Measurements from ENCODE around the gene RNF126.
A peak's percentile ranks its signal among the peaks of the same experiment; 100 is the strongest.

The RNF126 gene

DNA sequence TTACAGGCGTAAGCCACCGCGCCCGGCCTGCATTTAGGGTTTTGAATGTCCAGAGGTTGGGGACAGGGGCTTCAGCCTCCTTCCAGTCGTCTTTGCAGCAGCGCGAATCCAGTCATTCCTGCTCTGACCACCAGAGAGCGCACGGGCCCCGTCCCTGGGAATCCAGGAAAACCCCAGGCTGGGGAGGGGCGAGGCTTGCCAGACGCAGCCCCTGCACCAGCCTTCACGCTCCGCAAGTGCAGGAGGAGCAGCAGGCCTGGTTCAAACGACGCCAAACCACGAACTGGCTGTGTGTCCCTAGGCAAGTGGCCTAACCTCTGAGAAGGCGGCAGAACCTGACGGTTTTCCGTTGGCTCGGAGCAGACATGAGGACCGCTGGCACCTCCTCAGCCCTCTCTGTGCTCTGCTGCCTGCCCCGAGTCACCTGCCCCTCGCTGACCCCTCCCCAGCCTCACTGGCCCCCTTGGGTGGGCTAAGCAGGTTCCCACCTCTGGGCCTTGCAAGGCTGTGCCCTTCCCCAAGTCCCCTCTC lies 2.0 kb upstream of the RNF126 start:
- no peaks in the 10 kb centered on the region for H3K9me3 ChIP-seq (ENCODE audit: severe bottlenecking)
- TF ChIP-seq CTCF (IDR thresholded peaks at IDR 0.05; ENCODE audit: poor library complexity, severe bottlenecking): peak; percentile 88
- H3K4me3 ChIP-seq (ENCODE audit: severe bottlenecking): no peak overlapping the region
- ATAC-seq (ENCODE audit: low read depth) (peak; percentile 24; the same call in 2 of the 3 replicates), DNase-seq (ENCODE audit: low spot score) (no peak)
- no peaks in the 10 kb centered on the region for H3K27me3 ChIP-seq (ENCODE audit: insufficient read depth, poor library complexity, severe bottlenecking)
- peaks cover 10% of the 10 kb centered on the region for H3K4me1 ChIP-seq (ENCODE audit: insufficient read depth, poor library complexity, severe bottlenecking)
- peaks cover 5% of the 10 kb centered on the region for H3K36me3 ChIP-seq (ENCODE audit: low read depth)
- no peak overlapping the region for H3K27ac ChIP-seq (ENCODE audit: poor library complexity, severe bottlenecking)

DNA sequence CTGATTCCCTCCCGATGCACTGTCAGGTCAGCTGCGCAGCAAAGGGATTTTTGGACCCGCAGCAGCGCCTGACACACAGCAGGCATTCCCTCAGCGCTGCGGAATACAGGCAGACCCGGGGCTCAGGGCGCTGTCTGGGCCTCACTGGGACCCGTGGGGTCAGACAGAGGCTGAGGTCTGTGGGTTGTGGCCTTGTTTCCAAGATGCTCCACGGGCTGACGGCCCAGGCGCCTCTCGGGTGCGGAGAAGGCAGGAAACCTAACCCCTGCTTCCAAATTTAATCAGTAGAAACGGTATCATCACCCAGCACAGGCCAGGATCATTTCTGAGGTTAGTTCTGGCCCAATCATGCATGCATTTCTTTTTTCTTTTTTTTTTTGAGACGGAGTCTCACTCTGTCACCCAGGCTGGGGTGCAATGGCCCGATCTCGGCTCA lies 686 bp upstream of the RNF126 start:
- ATAC-seq (ENCODE audit: low read depth) (no peak), DNase-seq (ENCODE audit: low spot score) (no peak)
- H3K4me1 ChIP-seq (ENCODE audit: insufficient read depth, poor library complexity, severe bottlenecking): peaks cover 18% of the 10 kb centered on the region
- H3K4me3 ChIP-seq (ENCODE audit: severe bottlenecking): peak overlapping the region; percentile 99
- TF ChIP-seq CTCF (IDR thresholded peaks at IDR 0.05; ENCODE audit: poor library complexity, severe bottlenecking): no peak
- no peaks in the 10 kb centered on the region for H3K9me3 ChIP-seq (ENCODE audit: severe bottlenecking)
- H3K27ac ChIP-seq (ENCODE audit: poor library complexity, severe bottlenecking): peak overlapping the region; percentile 86
- no peaks in the 10 kb centered on the region for H3K27me3 ChIP-seq (ENCODE audit: insufficient read depth, poor library complexity, severe bottlenecking)
- peaks cover 14% of the 10 kb centered on the region for H3K36me3 ChIP-seq (ENCODE audit: low read depth)

- no peaks in the 10 kb centered on the region for H3K27me3 ChIP-seq (ENCODE audit: insufficient read depth, poor library complexity, severe bottlenecking)
- peaks cover 18% of the 10 kb centered on the region for H3K4me1 ChIP-seq (ENCODE audit: insufficient read depth, poor library complexity, severe bottlenecking)
- H3K9me3 ChIP-seq (ENCODE audit: severe bottlenecking): no peaks in the 10 kb centered on the region
- TF ChIP-seq CTCF (IDR thresholded peaks at IDR 0.05; ENCODE audit: poor library complexity, severe bottlenecking): no peak
- H3K27ac ChIP-seq (ENCODE audit: poor library complexity, severe bottlenecking): peak overlapping the region; percentile 86
- DNase-seq (ENCODE audit: low spot score) (no peak), ATAC-seq (ENCODE audit: low read depth) (no peak)
- H3K36me3 ChIP-seq (ENCODE audit: low read depth): peaks cover 26% of the 10 kb centered on the region
- peak overlapping the region; percentile 99 for H3K4me3 ChIP-seq (ENCODE audit: severe bottlenecking)
Observed at GRCh38 chr19:662207-662961, 630 bp downstream of the RNF126 start.

GRCh38 chr19:661427-662196 lies 1.4 kb downstream of the RNF126 start:
- H3K27ac ChIP-seq (ENCODE audit: poor library complexity, severe bottlenecking): peak overlapping the region; percentile 86

More at GRCh38 chr19:661427-662196, 1.4 kb downstream of the RNF126 start:
- no peak for TF ChIP-seq CTCF (IDR thresholded peaks at IDR 0.05; ENCODE audit: poor library complexity, severe bottlenecking)
- ATAC-seq (ENCODE audit: low read depth) (peak; percentile 13; the same call in 1 of the 3 replicates), DNase-seq (ENCODE audit: low spot score) (no peak)
- peak overlapping the region; percentile 99 for H3K4me3 ChIP-seq (ENCODE audit: severe bottlenecking)
- peaks cover 18% of the 10 kb centered on the region for H3K4me1 ChIP-seq (ENCODE audit: insufficient read depth, poor library complexity, severe bottlenecking)
- H3K36me3 ChIP-seq (ENCODE audit: low read depth): peaks cover 27% of the 10 kb centered on the region
- no peaks in the 10 kb centered on the region for H3K27me3 ChIP-seq (ENCODE audit: insufficient read depth, poor library complexity, severe bottlenecking)
- H3K9me3 ChIP-seq (ENCODE audit: severe bottlenecking): no peaks in the 10 kb centered on the region

All from RWPE2 (cell line).